ENCODE measurements around the gene KCNQ1OT1.

The KCNQ1OT1 gene

DNA sequence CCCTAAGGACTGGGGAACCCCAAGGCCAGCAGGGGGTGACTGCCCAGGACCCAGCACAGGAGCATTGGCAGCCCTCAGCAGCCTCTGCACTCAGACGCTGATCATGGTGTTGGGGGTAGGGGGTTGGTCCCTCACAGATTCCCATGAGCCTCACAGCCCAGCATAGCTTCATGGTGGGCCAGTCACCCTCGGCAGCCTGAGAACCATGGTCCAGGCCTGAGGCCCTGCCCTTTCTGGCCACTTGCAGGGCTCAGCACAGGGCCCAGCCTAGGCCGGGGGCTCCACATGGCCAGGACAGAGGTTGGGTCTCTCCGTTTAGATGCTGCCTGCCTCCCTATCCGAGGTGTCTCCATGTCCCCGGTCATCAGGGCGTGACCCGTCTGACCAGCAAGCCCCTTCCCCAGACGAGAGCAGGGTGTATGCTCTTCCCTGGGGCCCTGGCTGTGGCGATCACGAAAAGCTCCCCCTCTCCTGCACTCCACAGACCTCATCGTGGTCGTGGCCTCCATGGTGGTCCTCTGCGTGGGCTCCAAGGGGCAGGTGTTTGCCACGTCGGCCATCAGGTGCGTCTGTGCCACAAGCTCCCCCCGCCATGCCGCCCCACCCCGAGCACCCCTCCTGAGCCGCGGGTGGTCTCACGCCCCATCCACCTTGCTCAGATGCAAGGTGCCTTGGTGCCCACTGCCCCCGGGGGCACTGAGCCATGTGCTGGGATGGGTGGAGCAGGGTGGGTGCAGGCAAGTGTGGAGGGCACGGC, 128.8 kb downstream of the KCNQ1OT1 start:
- no peak for DNase-seq (ENCODE audit: low spot score)

DNA sequence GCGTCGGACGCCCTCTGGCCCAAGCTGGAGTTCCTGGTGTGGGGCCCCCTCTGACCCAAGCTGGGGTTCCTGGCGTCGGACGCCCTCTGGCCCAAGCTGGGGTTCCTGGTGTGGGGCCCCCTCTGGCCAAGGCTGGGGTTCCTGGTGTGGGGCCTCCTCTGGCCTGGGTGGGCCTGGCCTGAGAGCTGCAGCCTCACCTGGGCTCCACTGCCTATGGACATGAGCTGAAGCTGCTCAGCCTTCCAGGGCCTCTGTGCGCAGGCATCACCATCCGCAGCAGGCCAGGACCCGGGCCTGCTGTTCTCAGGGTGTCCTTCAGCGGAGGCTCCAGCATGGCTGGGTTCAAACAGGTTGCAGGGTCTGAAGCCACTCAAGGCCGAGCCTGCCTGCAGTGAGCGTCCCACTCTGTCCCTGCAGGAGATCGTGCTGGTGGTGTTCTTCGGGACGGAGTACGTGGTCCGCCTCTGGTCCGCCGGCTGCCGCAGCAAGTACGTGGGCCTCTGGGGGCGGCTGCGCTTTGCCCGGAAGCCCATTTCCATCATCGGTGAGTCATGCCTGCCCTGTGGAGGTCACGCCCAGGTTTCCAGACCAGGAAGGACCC, 129.5 kb downstream of the KCNQ1OT1 start:
- no peak for DNase-seq (ENCODE audit: low spot score)

DNA sequence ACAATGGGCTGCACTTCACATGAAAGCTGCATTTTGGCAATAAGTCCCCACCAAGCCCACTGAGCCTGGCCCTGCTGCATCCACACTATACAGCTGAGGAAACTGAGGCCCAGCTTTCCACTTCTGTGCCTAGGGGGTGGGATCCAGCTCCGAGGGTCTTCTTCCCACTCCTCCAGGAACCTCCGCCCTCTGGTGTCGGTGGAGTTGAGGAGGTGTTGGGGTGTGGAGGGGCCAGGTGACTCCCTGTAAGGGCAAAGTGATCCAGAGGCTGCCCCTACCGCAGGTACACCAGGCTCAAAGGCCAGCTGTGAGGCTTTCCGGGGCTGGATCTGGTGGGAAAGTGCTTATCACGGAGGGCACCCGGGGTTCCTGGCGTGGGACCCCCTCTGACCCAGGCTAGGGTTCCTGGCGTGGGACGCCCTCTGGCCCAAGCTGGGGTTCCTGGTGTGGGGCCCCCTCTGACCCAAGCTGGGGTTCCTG, 130.0 kb downstream of the KCNQ1OT1 start:
- no peak for DNase-seq (ENCODE audit: low spot score)

DNA sequence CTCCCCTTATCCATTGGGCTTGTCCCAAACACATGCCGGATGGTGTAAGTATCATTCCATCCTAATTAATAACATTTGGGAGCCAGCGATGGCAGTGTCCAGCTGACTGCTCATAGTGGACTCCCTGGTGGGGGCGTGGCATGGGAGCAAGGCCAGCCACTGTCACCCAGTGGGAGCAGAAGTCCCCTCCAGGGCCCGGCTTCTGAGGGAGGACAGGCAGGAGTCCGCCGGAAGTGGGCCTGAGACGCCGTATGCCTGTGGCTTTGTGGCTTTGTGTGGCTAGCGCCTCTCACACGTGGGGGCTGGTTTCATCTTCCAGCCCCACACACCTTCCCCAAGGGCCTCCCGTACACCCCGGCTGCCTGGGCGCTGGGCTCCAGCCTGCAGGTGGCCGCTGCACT, 130.5 kb downstream of the KCNQ1OT1 start:
- DNase-seq (ENCODE audit: low spot score) = no peak

DNA sequence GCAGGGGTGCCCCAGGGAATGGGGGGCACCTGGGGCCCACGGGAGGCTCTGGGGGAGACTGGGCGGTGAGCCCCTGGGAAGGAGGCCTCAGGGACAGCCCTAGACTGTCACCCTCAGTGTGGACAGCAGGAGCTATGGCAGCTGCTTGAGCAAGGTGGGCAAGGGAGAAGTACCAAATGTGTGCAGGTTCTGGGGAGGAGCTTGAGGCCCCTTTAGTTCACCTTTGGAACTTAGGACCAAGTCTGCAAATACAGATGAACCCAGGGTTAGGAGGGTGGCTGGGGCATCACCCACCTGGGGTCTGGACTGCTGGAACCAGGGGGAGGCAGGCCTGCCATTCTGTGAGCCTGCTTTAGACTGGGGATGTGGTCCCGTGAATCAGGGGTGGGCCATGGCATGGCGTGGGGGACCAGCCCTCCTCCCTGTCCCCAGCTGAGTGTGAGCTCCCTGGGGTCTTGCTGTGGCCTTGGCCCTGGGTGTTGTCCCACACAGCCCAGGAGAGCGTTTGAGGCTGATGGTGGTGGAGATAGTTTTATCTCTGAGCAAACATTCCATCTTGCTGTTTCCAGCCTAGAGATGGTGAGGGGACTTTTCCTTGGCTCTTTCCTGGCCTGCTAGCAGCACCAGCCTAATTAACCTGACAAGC, 132.6 kb downstream of the KCNQ1OT1 start:
- DNase-seq (ENCODE audit: low spot score) = no peak

DNA sequence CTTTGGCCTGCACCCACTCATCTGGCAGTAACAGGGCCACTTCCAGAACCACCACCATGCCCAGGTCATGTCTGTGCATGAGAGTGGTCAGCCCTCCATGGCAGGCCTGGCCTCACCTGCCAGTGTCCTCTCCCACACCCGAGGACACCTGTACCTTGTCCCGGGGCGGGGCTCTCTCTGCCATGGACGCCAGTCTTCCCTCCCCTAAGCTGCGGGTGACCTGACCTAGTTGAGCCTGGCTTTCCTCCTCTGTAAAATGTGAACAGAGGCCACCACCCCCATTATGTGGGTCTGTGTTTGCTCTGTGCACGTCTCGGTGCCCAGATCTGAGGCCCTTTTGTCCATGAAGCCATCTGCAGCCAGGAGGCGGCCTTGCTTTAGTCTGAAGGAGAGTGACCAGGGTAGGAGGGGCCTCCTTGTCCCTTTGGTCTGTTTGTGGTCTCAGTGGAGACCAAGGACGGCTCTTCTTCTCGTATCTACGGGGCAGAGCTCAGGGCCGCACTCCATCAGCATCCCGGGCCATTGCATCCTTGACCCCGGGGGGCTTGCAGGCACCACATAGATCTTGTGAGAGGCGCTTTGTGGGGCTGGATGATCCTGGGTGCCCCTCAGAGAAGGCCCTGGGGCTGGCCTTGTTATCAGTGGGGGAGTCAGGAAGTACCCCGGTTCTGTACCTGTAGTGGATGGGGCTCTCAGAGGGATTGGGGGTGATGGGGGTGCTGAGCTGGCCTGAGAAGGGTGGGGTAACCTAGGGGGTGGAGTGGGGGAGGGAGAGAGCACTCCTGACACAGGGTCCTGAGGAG, 133.4 kb downstream of the KCNQ1OT1 start:
- DNase-seq (ENCODE audit: low spot score) = no peak

DNA sequence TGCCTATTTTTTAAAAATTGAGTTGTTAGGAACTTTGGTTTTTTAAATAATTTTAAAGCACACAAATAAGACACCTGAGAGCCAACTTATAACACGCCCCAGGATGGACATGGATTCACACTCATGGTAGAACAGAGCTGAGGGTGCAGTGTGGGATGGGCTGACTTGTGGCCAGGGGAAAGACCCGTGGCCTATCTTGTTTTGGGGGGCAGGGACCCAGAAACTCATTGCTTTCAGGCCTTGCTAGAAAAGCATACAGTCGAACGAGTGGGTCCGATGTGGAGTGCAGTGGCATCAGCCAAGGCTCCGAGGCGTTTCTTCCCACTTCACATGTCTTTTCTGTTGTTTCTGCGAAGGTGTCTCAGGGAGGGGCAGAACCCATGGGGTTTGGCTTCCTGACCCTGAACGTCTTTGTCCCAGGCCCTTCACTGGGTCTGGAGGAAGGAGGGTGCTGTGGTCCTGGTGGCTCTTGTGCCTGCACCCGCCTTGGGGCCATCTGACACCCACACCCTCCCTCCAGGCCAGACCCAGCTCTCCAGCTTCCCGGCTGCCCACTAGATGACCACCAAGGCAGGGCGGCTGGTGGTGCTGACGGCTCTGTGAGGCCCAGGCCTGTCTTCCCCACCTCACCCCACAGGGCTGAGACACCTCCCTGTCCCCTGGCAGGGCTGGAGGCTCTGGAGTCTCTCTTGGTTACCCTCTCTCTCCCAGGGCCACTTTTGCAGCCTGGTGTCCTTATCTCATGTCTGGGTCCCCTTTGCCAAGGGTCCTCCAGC, 134.2 kb downstream of the KCNQ1OT1 start:
- DNase-seq (ENCODE audit: low spot score) = no peak

DNA sequence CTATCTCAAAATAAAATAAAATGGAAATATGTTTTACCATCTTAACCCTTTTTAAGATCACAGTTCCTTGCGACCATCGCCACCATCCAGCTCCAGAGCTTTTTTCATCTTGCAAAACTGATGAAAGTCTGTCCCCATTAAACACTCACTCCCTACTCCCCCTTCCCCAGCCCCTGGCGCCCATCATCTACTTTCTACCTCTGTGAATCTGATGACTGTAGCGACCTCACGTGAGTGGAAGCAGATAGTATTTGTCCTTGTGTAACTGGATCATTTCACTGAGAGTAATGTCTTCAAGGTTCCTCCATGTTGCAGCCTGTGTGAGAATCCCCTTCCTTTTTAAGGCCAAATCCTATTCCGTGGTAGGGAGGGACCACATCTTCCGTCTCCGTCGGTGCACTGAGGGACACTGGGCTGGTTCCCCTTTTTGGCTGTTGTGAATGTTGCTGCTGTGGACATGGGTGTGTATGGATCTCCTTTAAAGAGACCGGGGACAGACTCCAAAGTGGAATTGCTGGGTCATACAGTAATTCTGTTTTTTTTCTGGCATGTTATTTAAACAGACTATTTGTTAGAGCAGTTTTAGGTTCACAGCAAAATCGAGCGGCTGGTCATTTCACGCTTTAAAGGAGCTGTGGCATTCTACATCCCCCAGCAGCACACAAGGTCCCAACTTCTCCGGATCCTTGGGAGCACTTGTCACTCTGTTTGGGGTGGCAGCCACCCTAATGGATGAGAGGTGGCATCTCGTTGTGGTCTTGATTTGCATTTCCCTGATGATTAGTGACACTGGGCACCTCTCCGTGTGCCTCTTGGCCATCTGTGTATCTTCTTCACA, 135.0 kb downstream of the KCNQ1OT1 start:
- no peak for DNase-seq (ENCODE audit: low spot score)

DNA sequence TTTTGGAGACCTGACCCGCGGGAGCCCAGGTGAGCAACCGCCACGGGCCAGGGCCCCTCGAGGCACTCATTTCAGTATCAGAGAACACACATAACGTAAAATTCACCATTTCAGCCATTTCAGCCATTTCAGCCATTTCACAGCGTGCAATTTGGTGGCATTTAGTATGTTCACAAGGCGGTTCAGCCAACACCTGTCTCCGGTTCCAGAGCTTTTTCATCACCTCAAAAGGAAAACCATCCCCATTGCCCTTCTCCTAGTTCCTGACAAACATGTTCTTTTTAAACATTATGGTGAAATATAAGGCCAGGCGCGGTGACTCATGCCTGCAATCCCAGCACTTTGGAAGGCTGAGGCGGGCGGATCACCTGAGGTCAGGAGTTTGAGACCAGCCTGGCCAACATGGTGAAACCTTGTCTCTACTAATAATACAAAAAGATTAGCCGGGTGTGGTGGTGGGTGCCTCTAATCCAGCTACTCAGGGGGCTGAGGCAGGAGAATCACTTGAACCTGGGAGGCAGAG, 135.7 kb downstream of the KCNQ1OT1 start:
- DNase-seq (ENCODE audit: low spot score) = no peak

DNA sequence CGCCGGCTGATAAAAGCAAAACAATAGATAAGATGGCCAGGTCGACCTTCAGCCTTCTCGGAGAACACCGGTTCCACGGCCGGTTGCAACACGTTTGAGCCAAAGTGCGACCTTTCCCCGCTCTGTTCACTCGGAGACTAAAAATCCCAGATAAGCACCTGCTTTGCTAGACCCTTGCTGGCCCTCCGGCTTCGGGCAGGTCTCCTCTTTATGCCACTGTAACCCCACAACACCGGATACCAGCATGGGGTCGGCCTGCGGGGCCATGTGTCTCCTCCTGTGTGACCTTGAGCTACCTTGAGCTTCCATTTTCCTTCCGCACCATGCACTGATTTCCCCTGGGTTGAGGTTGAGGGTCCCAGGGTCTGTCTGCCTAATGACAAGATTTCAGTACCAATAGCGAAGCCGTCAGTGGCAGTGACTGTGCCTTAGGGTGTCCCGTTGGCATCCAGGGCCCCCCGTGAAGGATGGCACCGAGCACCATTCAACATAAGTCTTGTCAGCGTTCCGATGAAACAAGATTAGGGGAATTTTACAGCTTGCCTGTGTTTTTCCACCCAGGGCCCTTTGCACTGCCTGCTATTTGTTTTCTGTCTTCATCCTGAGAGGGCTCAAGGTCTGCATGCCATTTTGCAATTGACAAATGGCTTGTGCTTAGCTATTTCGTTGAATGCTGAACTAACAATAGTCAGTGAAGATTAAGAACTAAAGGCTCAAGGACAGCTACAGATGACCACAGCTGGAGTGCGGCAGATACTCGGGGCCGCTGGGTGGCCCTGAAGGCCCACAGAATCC, 136.4 kb downstream of the KCNQ1OT1 start:
- no peak for DNase-seq (ENCODE audit: low spot score)

DNA sequence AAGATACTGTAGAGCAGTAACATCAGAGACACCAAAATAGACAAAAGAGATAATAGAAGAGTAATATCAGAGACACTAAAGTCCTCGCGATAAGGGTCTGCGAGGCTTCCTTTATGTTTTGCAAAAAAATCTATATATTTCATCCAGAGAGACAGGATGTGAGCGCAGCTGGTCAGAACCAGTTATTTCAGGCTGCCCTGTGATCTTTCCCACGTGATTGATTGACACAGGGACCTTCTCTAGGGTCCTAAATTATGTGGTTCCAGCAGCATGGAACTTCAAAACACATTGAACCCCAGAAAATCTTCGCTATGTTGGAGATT, 136.9 kb downstream of the KCNQ1OT1 start:
- DNase-seq (ENCODE audit: low spot score) = no peak

DNA sequence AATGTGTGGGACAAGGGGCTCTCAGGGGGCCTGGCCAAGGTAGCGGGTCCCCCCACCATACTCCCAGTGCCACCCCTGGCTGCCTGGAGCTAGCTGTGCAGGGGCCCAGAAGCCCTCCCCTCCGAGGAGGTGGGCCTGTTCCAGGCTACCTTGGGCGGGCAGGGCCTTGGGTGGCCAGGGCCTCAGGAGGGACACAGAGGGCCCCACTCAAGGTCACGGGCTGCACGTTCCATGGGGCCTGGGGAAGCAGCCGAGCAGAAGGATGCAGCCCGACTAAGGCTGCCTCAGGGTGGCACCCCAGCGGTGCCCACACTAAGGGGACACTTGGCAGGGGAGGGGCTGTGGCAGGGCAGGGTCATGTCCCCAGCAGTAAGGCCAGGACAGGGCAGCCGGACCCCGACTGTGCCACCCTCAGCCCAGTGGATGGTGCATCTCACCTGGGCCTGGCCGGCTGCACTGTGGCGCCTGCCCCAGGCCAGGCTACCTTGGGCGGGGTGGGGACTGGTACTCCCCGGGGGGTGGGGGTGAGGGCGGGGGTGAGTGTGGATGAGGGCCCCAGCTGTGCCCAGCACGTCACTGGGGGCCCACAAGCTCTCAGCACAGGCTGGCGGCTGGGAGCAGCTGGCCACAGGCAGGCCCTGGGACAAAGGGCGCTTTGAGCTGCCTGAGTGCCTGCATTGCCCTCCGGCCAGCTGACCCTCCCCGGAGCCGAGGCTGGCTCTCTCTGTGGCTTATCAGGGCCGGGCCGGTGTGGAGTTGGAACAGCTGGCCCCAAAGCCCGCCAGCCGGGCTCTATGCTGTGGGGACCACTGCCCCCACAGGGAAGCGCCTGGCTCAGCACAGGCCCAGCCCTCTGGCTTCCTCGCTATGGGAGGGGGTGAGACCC, 137.9 kb downstream of the KCNQ1OT1 start:
- no peak for DNase-seq (ENCODE audit: low spot score)

DNA sequence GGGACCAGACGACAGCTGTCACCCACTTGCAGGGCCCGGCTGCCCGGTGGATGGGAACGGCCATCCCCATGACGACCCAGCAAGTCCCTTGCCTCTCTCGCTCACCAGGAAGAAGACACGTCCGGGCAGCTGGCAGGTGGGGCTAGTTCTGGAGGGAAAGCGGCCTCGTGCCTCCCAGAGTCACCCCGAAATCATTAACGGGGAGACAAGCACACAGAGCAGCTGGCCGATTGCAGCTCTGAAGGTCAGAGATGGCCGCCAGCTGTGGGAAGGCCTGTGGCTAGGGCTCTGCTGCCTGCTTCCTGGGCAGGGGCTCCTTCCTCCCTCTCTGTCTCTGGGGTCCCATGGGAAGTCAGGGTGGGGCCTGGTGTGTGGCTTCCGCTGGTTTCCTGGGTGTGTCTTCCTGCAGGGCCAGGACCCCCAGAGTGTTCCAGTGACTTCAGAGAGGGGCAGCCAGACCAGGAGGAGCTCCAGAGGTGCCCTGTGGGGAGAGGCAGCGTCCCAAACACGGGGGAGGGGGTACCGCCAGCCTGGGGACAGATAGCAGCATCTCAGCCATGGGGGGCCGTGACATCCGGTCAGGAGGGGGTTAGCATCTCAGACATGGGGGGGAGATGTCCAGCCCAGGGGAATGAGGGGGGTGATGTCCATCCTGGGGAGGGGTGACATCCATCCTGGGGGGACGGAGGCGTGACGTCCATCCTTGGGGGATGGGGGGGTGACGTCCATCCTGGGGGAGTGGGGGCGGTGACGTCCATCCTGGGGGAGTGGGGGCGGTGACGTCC, 140.1 kb downstream of the KCNQ1OT1 start:
- DNase-seq (ENCODE audit: low spot score) = no peak

DNA sequence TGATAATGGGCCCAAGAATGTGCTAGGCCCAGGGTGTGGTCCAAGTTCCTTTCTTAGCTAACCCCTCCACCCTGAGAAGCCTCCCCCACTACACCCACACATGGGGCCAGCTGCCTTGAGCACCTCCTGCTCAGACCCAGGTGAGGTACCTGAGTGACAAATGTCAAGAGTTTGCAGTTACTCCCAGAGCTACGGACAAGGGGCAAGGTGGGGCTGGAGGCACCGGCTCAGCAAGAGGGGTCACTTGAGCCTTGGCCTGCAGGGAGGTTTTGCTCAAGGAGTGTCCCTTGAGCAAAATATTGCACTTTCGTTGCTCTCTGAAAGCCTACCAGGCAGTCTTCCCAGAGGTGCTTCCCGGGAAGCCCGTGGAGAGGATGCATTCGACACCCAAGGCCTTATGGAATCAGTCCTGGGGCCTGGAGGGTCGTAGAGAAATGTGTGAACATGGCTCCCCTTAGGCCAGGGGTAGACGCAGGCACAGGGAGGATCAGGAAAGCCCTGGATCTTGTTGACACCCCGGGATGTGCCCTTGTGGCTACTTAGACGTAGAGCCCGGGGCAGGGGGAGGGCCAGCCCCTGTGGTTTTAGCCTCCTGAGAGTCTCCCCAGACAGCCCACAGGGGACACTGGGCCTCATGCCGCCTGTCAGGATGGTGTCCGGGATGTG, 140.8 kb downstream of the KCNQ1OT1 start:
- no peak for DNase-seq (ENCODE audit: low spot score)

DNA sequence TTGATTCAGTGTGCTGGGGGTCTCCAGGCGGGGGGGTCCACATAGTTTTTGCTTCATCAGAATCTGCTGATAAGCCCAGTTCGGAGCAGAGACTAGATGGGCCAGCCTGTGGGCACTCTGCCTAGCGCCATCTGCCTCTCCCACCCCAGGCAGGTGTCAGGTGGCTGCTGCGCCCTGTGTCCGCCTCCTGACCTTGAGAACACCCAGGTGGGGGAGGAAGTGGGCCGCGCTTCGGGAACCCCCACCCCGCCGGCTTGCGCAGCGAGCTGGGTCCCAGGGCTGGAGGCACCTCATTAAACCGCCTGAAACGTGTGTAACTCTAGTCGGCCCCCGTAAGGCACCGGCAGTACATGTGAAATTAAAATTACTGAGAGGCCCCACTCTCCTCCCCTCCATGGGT, 141.4 kb downstream of the KCNQ1OT1 start:
- DNase-seq (ENCODE audit: low spot score) = no peak

Measured in ecto neural progenitor cell (in vitro differentiated cells).